KOPT-K1 (cell line): ENCODE results near the gene PPP1R26.

Source experiments
- H3K27ac ChIP-seq: fragments of 200-600 bp; sonication (generic); 2 replicates; pipeline ENCODE4 v1.5.1; 2016; ENCODE audit warnings: antibody characterized with exemption, mild to moderate bottlenecking, low read depth, low read length; ENCODE audit not compliant: poor library complexity, severe bottlenecking
- H3K36me3 ChIP-seq: fragments of 200-600 bp; sonication (generic); 2 replicates; pipeline ENCODE4 v1.5.1; 2017; ENCODE audit warnings: antibody characterized with exemption, mild to moderate bottlenecking, low read length, moderate library complexity; ENCODE audit not compliant: insufficient read depth
- H3K9me3 ChIP-seq: fragments of 200-600 bp; sonication (generic); 2 replicates; pipeline ENCODE4 v1.5.1; 2017; ENCODE audit warnings: antibody characterized with exemption, low read length, mild to moderate bottlenecking; ENCODE audit not compliant: insufficient read depth, poor library complexity, severe bottlenecking

PPP1R26 gene

DNA sequence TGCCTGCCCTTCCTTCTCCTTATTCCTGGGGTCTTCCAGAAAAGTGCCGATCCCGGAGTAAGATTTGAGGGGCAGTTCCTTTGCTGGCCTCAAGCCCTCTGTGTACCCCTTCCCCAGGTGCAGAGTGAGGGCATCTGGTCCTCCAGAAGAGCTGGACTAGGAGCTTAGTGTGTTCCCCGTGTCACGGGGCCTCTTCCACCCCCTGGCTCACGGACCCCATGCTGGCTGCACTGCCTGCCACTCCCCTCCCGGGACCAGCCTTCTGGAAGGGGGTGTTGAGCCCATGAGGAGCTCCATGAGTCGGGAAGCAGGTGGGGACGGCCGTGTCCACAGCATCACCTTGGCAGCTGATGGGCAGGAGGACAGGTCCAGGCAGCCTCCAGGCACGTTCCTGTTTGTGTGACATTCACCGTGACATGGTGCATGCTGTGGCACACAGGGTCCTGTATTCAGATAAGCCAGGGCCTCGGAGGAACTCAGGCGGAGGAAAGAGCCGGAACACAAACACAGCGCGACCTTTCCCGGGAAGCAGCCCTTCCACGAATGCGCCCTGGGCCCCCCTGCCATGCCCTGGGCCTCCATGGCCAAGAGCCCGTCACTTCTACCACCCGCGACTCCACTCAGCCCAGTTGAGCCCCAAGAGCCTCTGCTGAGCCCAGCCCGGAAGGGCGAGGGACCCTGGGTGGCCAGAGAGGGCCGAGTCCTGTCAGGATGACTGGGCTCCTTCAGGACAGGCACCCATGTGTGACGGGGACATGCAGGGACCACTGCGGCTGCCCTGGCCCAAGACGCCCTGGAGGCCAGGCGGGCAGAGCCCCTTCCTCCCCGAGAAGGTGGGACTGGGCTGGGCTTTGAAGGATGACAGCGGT is 35.7 kb downstream of the PPP1R26 start:
- no peak overlapping the region for H3K27ac ChIP-seq
- no peaks in the 10 kb centered on the region for H3K9me3 ChIP-seq
- no peaks in the 10 kb centered on the region for H3K36me3 ChIP-seq

DNA sequence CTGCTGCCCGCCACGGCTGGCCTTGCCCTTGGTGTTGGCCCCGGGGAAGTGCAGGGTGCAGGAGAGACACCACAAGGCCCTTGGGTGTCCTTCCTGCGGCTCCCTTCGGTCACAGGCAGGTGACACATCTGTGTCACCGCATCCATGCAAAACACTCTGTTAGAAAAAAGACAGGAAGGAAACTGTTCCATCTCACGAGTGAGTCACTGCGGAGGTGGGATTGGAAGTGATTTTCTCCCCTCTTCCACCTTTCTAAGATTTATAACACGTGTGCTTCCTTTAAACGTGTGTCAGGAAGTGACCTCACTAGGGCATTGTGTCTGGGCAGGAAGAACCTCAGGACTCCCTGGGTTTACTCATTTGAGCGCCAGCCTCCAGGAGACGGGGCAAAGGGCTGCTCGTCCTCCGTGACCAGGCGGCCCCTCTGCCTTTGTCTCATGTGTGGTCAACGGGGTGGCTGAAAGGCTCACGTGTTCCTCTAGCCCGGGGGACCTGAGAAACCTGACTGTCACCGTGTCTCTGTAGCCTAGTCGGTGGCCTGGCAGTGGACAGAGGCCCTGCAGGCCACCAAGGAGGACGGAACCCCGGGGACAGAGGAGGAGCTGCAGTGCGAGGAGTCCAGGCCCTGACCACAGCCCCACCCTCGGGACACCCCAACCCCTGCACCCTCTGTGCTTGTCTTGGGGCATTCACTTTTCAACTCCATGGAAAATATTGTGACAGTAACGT is 36.7 kb downstream of the PPP1R26 start:
- H3K27ac ChIP-seq: no peak overlapping the region
- H3K36me3 ChIP-seq: no peaks in the 10 kb centered on the region
- no peaks in the 10 kb centered on the region for H3K9me3 ChIP-seq

DNA sequence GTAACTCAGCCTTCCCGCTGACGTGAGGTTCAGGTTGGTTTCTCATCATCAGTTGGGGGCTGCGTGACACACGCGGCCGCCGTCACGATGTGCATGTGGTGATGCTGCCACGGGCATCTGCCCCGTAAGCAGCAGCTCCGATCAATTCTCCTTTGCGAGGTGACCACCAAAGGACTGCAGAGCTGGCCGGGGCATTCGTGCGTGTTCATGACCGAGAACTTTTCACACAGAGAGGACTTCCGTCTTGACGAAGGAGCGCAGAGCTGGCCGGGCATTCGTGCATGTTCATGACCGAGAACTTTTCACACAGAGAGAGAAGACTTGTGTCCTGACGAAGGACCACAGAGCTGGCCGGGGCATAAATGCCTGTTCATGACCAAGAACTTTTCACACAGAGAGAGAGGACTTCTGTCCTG is 37.8 kb downstream of the PPP1R26 start:
- no peak overlapping the region for H3K27ac ChIP-seq
- no peaks in the 10 kb centered on the region for H3K9me3 ChIP-seq
- no peaks in the 10 kb centered on the region for H3K36me3 ChIP-seq

DNA sequence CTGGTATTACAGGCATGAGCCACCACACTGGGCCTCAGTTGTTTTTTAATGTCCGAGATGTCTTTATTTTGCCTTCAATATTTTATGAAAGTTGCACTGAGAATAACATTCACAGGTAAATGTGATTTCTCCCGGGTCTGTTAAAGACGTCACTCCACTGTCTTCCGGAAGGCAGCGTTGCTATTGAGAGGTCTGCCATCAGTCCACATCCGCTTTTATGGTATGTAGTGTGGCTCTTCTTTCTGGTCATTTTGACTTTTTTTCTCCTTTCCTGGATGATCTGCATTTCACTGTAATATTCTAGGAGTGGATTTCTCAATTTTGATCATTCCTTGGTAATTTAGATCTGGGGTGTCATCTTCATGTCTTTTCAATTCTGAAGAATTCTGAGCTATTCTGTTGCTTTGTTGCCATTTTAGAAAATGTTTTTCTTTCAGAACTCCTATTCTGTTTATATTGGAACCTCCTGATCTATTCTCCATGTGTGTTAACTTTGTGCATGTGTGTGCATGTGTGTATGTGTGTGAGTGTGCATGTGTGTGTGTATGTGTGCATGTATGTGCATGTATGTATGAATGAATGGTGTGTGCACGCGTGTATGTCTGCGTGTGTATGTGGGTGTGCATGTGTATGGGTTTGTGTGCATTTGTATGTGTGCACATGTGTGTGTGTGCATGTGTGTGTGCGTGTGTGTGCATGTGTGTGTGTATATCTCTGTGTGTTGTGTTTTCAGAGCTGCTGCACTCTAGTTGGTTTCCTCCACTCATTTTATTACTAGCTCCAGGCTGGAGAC is 39.8 kb downstream of the PPP1R26 start:
- no peaks in the 10 kb centered on the region for H3K36me3 ChIP-seq
- no peaks in the 10 kb centered on the region for H3K9me3 ChIP-seq

DNA sequence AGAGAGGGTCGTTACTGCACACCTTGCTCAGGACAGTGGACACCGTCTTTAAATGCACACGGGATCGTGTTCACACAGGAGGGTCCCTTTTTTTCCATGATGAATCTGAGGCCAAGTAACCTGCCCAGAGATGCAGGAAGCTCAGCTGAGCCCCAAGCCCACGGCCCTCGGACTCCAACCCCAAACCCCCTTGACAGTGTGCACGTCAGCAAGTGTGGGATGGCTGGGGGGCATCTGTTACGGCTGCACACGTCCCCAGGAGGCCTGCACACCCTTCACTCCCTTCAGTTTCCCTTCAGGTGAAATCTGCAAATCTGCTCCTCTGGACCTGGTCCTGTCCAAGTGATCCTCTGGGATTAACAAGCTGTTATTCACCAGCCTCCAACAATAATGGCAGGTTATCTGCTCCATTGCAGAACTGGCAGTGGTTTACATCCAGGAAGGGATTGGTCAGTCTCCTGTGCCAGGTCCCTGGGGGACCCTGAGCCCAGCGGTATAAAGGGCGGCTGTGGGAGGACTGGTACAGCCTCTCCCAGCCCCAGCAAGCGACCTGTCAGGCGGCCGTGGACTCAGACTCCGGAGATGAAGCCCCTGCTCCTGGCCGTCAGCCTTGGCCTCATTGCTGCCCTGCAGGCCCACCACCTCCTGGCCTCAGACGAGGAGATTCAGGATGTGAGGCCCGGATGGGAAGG is 41.5 kb downstream of the PPP1R26 start, which contains the start of gene LCN1:
LCN1 (plus strand) TSS at position 525 of the 692 bp plus-strand sequence; CDS start at position 583, 58 bp downstream.
- Histone ChIP-seq H3K27ac (no peak within 1 kb of the TSS), H3K36me3 (no peaks in the 10 kb centered on the region), H3K9me3 (no peaks in the 10 kb centered on the region)

More for the DNA sequence above, 39.8 kb downstream of the PPP1R26 start:
- H3K27ac ChIP-seq: no peak overlapping the region

DNA sequence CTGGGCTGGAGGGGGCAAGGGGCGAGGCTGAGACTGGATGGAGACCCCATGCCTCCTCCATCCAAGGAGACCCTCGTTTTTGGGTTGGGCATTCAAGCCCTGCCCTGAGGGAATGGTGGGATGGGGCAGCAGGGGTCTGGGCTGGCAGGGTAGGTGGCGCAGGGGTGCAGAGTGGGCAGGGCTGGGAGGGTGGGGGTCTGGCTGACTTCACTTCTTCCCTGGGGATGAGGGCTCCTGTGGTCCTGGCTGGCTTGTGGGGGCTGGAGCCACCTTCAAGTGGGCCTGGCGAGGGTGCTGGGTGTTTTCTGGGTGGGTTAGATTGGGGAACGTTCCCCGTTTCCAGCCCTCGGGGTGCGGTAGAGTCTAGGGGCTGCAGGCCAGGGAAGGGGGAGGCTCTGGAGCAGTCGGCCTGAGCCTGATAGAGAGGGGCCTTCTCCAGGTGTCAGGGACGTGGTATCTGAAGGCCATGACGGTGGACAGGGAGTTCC is 42.1 kb downstream of the PPP1R26 start:
- H3K27ac ChIP-seq: no peak overlapping the region
- no peaks in the 10 kb centered on the region for H3K36me3 ChIP-seq
- no peaks in the 10 kb centered on the region for H3K9me3 ChIP-seq

DNA sequence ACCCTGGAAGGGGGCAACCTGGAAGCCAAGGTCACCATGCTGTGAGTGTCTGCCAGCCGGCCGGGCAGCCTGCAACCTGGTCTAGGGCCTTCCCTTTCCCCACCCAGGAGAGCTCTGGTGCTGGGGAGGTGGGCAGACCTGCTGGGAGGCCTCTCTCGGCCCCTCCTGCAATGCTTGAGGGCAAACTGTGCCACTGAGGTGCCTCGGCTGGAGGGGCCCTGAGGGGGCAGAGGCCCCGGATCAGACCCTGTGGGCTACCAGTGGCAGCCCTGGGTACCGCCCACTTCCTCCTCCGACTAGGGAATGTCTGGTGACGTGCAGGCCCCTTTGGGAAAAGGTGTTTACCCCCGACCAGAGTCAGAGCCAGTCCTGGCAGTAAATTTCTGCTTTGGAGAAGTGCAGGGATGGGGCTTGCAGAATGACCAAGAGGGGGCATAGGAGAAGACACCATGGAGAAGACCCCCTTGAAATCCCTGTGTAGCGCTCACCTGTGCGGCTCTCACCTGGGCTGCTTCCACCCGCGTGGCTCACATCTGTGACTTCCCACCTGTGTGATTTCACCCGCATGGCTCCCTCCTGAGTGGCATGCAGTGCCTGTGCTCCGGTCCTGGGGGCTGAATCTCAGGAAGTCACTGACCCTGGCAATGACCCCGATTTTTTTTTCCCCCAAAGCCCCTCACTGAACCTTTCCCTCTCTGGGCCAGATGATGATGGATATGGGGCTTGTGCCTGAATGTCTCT is 42.7 kb downstream of the PPP1R26 start:
- Histone ChIP-seq H3K36me3 (no peaks in the 10 kb centered on the region), H3K27ac (no peak overlapping the region), H3K9me3 (no peaks in the 10 kb centered on the region)

DNA sequence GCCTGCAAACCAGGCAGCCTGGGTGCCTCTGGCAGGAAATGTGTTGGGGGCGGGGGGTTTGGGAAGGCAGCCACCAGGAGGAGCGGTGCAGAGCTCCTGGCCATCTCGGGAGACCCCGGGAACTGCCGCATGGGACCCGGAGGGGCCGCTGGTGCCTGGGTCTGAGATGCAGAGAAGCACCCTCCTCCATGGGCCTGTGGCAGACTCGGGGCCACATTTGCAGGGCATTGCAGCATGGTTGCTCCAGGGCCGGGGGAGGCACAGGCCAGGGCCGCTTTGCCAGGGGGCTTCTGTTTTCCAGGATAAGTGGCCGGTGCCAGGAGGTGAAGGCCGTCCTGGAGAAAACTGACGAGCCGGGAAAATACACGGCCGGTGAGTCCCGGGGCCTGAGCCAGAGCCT is 43.3 kb downstream of the PPP1R26 start:
- Histone ChIP-seq H3K9me3 (no peaks in the 10 kb centered on the region), H3K27ac (no peak overlapping the region), H3K36me3 (no peaks in the 10 kb centered on the region)

DNA sequence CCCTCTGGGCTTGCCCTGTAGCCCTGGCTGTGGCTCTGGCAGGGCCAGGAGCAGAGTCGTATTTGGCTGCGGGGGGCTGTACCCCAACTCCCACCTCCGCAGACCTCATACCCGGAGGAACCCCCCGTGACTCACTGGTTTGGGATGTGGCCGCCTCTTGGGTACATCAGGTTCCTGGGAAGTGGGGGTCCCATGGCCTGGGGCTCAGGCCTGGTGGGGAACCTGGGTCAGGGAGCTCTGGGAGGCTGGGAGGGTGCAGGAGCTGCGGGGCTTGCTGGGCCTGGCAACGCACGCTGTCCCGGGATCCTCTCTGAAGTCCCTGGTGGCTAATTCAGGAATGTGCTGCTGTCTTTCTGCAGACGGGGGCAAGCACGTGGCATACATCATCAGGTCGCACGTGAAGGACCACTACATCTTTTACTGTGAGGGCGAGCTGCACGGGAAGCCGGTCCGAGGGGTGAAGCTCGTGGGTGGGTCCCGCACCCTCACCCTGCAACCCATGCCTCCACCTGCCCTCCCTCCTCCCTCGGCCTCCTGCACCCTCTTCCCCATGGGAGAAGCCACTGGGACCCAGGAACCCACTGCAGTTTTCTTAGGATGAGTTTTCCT is 44.0 kb downstream of the PPP1R26 start:
- H3K36me3 ChIP-seq: no peaks in the 10 kb centered on the region
- no peaks in the 10 kb centered on the region for H3K9me3 ChIP-seq
- no peak overlapping the region for H3K27ac ChIP-seq

DNA sequence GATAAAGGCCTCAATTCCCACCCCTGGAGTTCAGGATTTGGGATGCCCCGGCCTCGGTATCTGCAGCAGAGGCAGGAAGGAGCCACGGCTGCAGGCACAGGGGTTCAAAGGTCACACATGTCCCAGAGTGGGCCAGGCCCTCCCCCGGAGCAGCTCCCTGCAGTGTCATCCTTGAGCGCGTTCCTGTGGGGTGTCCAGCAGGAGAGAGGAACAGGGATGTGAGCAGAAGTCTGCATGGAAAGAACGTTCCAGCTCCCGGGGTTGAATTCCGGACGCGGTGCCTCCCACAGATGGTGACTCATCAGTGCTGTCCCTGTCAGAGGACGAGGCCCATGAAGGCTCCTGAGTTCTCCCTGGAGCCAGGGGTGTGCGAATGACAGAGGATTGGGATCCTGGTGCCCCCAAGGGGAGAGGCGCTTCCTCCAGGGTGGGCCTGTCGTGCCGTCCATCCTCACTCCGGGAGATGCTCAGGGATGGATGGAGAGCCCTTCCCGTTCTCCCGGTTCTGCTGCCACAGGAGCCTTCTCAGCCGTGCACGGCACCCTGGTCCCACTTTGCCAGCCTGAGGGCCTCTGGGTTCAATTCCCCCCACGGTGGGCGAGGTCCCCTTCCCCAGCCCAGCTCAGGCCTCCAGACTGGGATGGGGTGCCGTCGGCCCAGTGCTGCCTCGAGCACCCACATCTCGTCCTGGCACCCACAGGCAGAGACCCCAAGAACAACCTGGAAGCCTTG is 44.7 kb downstream of the PPP1R26 start:
- H3K27ac ChIP-seq: no peak overlapping the region
- H3K36me3 ChIP-seq: no peaks in the 10 kb centered on the region
- no peaks in the 10 kb centered on the region for H3K9me3 ChIP-seq

DNA sequence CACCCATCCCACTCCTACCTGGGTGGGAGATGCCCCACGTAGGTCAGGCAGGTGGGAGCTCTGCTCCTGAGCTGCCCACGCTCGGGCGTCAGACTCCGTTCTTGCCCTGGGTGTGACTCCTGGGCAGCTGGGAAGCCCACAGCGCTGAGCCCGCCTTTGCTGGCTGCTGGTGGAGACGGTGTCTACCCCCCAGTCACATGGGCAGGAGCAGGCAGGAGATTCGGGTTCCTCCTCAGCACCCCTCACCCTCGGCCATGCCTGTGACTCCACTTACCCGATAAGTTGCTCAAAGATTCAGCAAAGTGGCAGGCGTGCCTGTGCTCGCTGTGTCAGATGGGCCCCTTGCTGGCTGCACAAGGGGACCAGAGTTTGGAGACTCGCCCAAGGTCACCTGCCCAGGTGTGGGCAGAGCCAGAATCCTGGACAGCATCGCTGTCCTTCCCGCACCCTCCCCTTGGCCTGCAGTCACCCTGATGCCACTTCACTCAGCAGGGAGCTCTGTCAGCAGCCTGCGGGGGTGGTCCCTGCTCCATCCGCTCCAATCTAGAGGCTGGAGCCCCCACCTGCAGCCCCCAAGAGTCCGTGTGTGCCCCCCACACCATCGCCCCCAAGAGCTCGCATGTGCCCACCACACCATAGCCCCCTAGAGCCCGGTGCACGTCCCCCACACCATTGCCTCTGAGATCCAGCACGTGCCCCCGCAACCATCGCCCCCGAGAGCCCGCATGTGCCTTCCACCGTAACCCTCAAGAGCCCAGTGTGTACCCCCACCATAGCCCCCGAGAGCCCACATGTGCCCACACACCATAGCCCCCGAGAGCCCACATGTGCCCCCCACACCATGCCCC is 45.9 kb downstream of the PPP1R26 start:
- H3K36me3 ChIP-seq: no peaks in the 10 kb centered on the region
- H3K27ac ChIP-seq: no peak overlapping the region
- H3K9me3 ChIP-seq: no peaks in the 10 kb centered on the region

DNA sequence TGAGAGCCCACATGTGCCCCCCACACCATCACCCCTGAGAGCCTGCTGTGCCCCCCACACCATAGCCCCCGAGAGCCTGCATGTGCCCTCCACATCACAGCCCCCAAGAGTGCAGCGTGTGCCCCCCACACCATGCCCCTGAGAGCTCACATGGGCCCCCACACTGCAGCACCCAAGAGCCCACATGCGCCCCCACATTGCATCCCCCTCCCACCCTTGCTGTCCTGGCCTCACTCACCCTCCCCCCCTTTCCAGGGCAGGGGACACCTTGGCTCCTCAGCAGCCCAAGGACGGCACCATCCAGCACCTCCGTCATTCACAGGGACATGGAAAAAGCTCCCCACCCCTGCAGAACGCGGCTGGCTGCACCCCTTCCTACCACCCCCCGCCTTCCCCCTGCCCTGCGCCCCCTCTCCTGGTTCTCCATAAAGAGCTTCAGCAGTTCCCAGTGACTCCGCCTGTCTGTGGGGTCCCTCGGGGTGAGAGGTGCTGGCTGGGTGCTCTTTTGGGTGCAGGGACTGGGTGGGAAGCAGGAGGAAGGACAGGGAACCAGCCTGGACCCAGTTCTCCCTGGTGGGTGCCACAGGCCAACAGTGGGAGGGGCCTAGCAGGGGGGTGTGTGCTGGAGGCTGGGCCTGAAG is 46.6 kb downstream of the PPP1R26 start:
- Histone ChIP-seq H3K36me3 (no peaks in the 10 kb centered on the region), H3K27ac (no peak overlapping the region), H3K9me3 (no peaks in the 10 kb centered on the region)
